IMR-90 (cell line): ENCODE measurements around the gene PLCH1. TPM values are rescaled to one million over a fixed set of nuclear protein-coding genes. Genes with fewer than 3 reads are reported as not detected.

ENCODE experiments used
- ATAC-seq: fragments of 200-7000 bp; cut with Tn5 transposase; 2 replicates; pipeline ENCODE4 v1.9.1; 2020; ENCODE audit warnings: low read depth, mild to moderate bottlenecking, moderate library complexity
- BruUV-seq: library from RNA; stranded (reverse); fragments of 400-500 nt; replicated peaks from 2 replicates; lab custom pipeline; 2021; lab: Mats Ljungman, UMichigan
- CTCF ChIA-PET: fragments of 300-600 bp; formaldehyde crosslinking; extraction: SDS; loops from one replicate; lab custom pipeline; 2021; ENCODE audit warnings: antibody characterized with exemption; lab: Yijun Ruan, JAX
- POLR2A ChIA-PET: fragments of 300-600 bp; sonication (Branson Sonifier 250); formaldehyde crosslinking; loops from one replicate; lab custom pipeline; 2022; ENCODE audit warnings: antibody characterized with exemption; ENCODE audit not compliant: unreplicated experiment; lab: Charles Lee
- DNase-seq: peaks from one replicate; pipeline ENCODE4 v3.0.0; 2013
- H2AFZ ChIP-seq: replicated peaks from 2 replicates; pipeline ENCODE3; 2013; ENCODE audit warnings: low read length, mild to moderate bottlenecking; ENCODE audit not compliant: poor library complexity
- H2AK5ac ChIP-seq: 2 replicates; pipeline ENCODE4 v1.6.1; 2013; ENCODE audit warnings: low read depth, low read length, inconsistent platforms
- H2AK9ac ChIP-seq: replicated peaks from 2 replicates; pipeline ENCODE3; 2013; ENCODE audit warnings: mild to moderate bottlenecking, low read depth, low read length, moderate library complexity; ENCODE audit not compliant: poor library complexity
- H2BK120ac ChIP-seq: 2 replicates; pipeline ENCODE4 v1.6.1; 2013; ENCODE audit warnings: low read depth, low read length, inconsistent platforms
- H2BK15ac ChIP-seq: 3 replicates; pipeline ENCODE4 v1.6.1; 2013; ENCODE audit warnings: low read depth, low read length, inconsistent platforms
- H2BK20ac ChIP-seq: 2 replicates; pipeline ENCODE4 v1.6.1; 2013; ENCODE audit warnings: low read depth, mild to moderate bottlenecking, inconsistent platforms, low read length, moderate library complexity
- H2BK5ac ChIP-seq: 2 replicates; pipeline ENCODE4 v1.6.1; 2013; ENCODE audit warnings: mild to moderate bottlenecking, low read depth, low read length, inconsistent platforms; ENCODE audit not compliant: poor library complexity, severe bottlenecking
- H3K14ac ChIP-seq: replicated peaks from 2 replicates; pipeline ENCODE4 v1.6.1; 2013; ENCODE audit warnings: low read depth, low read length, inconsistent platforms
- H3K18ac ChIP-seq: 2 replicates; pipeline ENCODE4 v1.6.1; 2013; ENCODE audit warnings: low read depth, low read length, control low read depth
- H3K23ac ChIP-seq: 2 replicates; pipeline ENCODE4 v1.6.1; 2013; ENCODE audit warnings: low read depth, low read length, inconsistent platforms
- H3K27ac ChIP-seq: 2 replicates; pipeline ENCODE4 v1.5.1; 2013; ENCODE audit warnings: mild to moderate bottlenecking, control low read depth, low read length; ENCODE audit not compliant: insufficient read depth
- H3K27me3 ChIP-seq: 2 replicates; pipeline ENCODE4 v1.6.1; 2013; ENCODE audit warnings: low read length; ENCODE audit not compliant: control insufficient read depth, insufficient read depth
- H3K36me3 ChIP-seq: 2 replicates; pipeline ENCODE4 v1.6.1; 2013; ENCODE audit warnings: low read length, mixed read lengths; ENCODE audit not compliant: control insufficient read depth, insufficient read depth
- H3K4ac ChIP-seq: 2 replicates; pipeline ENCODE4 v1.6.1; 2013; ENCODE audit warnings: low read depth, low read length, inconsistent platforms
- H3K4me1 ChIP-seq: 2 replicates; pipeline ENCODE4 v1.6.1; 2013; ENCODE audit warnings: low read length, mixed read lengths; ENCODE audit not compliant: control insufficient read depth, insufficient read depth
- H3K4me2 ChIP-seq: 2 replicates; pipeline ENCODE4 v1.6.1; 2013; ENCODE audit warnings: low read depth, mild to moderate bottlenecking, control low read depth, low read length, moderate library complexity
- H3K4me3 ChIP-seq: 2 replicates; pipeline ENCODE4 v1.5.1; 2013; ENCODE audit warnings: low read depth, mild to moderate bottlenecking, control low read depth, low read length, moderate library complexity; ENCODE audit not compliant: insufficient read depth
- H3K56ac ChIP-seq: 2 replicates; pipeline ENCODE4 v1.6.1; 2013; ENCODE audit warnings: low read length, inconsistent platforms; ENCODE audit not compliant: insufficient read depth; ENCODE audit errors: extremely low read depth
- H3K79me1 ChIP-seq, 2 experiments: 2 replicates each; pipeline ENCODE4 v1.6.1; 2013; ENCODE audit warnings: low read length in 2 of 2, inconsistent platforms in 1 of 2, low read depth in 1 of 2
- H3K9ac ChIP-seq: 2 replicates; pipeline ENCODE4 v1.6.1; 2013; ENCODE audit warnings: low read depth, low read length, control low read depth
- H3K9me1 ChIP-seq: 2 replicates; pipeline ENCODE4 v1.6.1; 2013; ENCODE audit warnings: low read length, inconsistent platforms; ENCODE audit not compliant: insufficient read depth
- H3K9me3 ChIP-seq: 2 replicates; pipeline ENCODE4 v1.6.1; 2013; ENCODE audit warnings: low read length; ENCODE audit not compliant: control insufficient read depth, insufficient read depth
- H4K20me1 ChIP-seq: 2 replicates; pipeline ENCODE4 v1.6.1; 2013; ENCODE audit warnings: low read length, inconsistent platforms; ENCODE audit not compliant: insufficient read depth
- H4K5ac ChIP-seq: 2 replicates; pipeline ENCODE4 v1.6.1; 2013; ENCODE audit warnings: mild to moderate bottlenecking, low read depth, low read length, control low read depth
- H4K8ac ChIP-seq, 2 experiments: 2 replicates each; pipeline ENCODE4 v1.6.1; 2013; ENCODE audit warnings: low read depth in 2 of 2, low read length in 2 of 2, control low read depth in 1 of 2, inconsistent platforms in 1 of 2
- H4K91ac ChIP-seq: 2 replicates; pipeline ENCODE4 v1.6.1; 2013; ENCODE audit warnings: low read depth, low read length, inconsistent platforms; ENCODE audit not compliant: insufficient read depth
- BHLHE40 ChIP-seq: fragments of 150-350 bp; IDR thresholded peaks from 2 replicates; pipeline ENCODE4 v1.6.1; 2016; ENCODE audit warnings: mild to moderate bottlenecking, low read depth, low read length
- CEBPB ChIP-seq: IDR thresholded peaks from 2 replicates; pipeline ENCODE4 v1.6.1; 2012; ENCODE audit warnings: low read depth, low read length, improper control_type of control experiment
- CHD1 ChIP-seq: IDR thresholded peaks from 2 replicates; pipeline ENCODE4 v1.6.1; 2012; ENCODE audit warnings: low read depth, low read length, improper control_type of control experiment
- CTCF ChIP-seq: conservative IDR thresholded peaks from 2 replicates; pipeline ENCODE4 v1.5.1; 2012; ENCODE audit warnings: mild to moderate bottlenecking, low read depth, low read length, improper control_type of control experiment
- ELK1 ChIP-seq: fragments of 150-350 bp; IDR thresholded peaks from 2 replicates; pipeline ENCODE4 v1.6.1; 2016; ENCODE audit warnings: low read depth, mild to moderate bottlenecking, low read length, moderate library complexity, borderline replicate concordance
- FOS ChIP-seq: fragments of 150-350 bp; IDR thresholded peaks from 2 replicates; pipeline ENCODE4 v1.6.1; 2016; ENCODE audit warnings: low read depth, low read length
- MAFK ChIP-seq: IDR thresholded peaks from 2 replicates; pipeline ENCODE4 v1.6.1; 2012; ENCODE audit warnings: low read depth, low read length, improper control_type of control experiment
- MAZ ChIP-seq: IDR thresholded peaks from 2 replicates; pipeline ENCODE4 v1.6.1; 2012; ENCODE audit warnings: low read depth, mild to moderate bottlenecking, low read length, improper control_type of control experiment, moderate library complexity, borderline replicate concordance
- MXI1 ChIP-seq: IDR thresholded peaks from 2 replicates; pipeline ENCODE4 v1.6.1; 2012; ENCODE audit warnings: low read depth, mild to moderate bottlenecking, low read length, moderate library complexity, borderline replicate concordance
- NFE2L2 ChIP-seq: fragments of 150-350 bp; IDR thresholded peaks from 2 replicates; pipeline ENCODE4 v1.6.1; 2016; ENCODE audit warnings: low read depth, mild to moderate bottlenecking, low read length
- POLR2A ChIP-seq: IDR thresholded peaks from 2 replicates; pipeline ENCODE4 v1.6.1; 2012; ENCODE audit warnings: mild to moderate bottlenecking, low read depth, low read length
- RAD21 ChIP-seq: IDR thresholded peaks from 2 replicates; pipeline ENCODE4 v1.6.1; 2012; ENCODE audit warnings: low read length, improper control_type of control experiment
- RCOR1 ChIP-seq: IDR thresholded peaks from 2 replicates; pipeline ENCODE4 v1.6.1; 2012; ENCODE audit warnings: mild to moderate bottlenecking, low read length, improper control_type of control experiment; ENCODE audit not compliant: insufficient replicate concordance
- RFX5 ChIP-seq: IDR thresholded peaks from 2 replicates; pipeline ENCODE4 v1.8.0; 2012; ENCODE audit warnings: low read depth, mild to moderate bottlenecking, low read length, moderate library complexity
- SMC3 ChIP-seq: fragments of 150-350 bp; IDR thresholded peaks from 2 replicates; pipeline ENCODE4 v1.6.1; 2016; ENCODE audit warnings: low read depth, mild to moderate bottlenecking, antibody characterized with exemption, low read length, moderate library complexity
- USF2 ChIP-seq: fragments of 150-350 bp; IDR thresholded peaks from 2 replicates; pipeline ENCODE4 v1.6.1; 2017; ENCODE audit warnings: mild to moderate bottlenecking, antibody characterized with exemption, low read length, low read depth
- WGBS, 2 experiments: methylation state at CpG; one replicate each; pipeline versions ENCODE4 v1.1.5 to v1.1.7; 2013; ENCODE audit warnings: missing lambda C conversion rate in 2 of 2; ENCODE audit not compliant: insufficient read length in 1 of 2; ENCODE audit errors: extremely low coverage in 2 of 2; 5-methylcytosine and 5-hydroxymethylcytosine counted together
- dilution Hi-C: fragments of 300-500 bp; cut with HindIII; formaldehyde crosslinking; loops from one replicate; pipeline ENCODE4 v1.14.3; 2018; ENCODE audit warnings: low sequenced_read_pairs; ENCODE audit not compliant: unreplicated experiment
- in situ Hi-C: fragments of 300-500 bp; cut with MboI; formaldehyde crosslinking; loops from 3 replicates; pipeline ENCODE4 v1.14.3; 2019; ENCODE audit warnings: low sequenced_read_pairs, inconsistent platforms, mixed read lengths
- intact Hi-C: fragments of 100-400 bp; cut with micrococcal nuclease; formaldehyde crosslinking; loops from 2 replicates; pipeline ENCODE4 v1.10.0; 2022
- polyA plus RNA-seq, 3 experiments: library from polyadenylated mRNA; depleted of rRNA; stranded (reverse); fragments of >200 nt; gene quantifications; 2 replicates each; pipeline ENCODE4 v1.2.3, GENCODE V29; 2012; ENCODE audit warnings: low replicate concordance in 1 of 3
- total RNA-seq: library from RNA; depleted of rRNA; stranded (reverse); fragments of >200 nt; gene quantifications from 2 replicates; pipeline ENCODE4 v1.2.3, GENCODE V29; 2012

PLCH1 gene
- total and polyA plus RNA-seq, 2 of the 4 experiments (the other 2 are of a cell fraction): not detected

- no peak overlapping the region for H4K91ac ChIP-seq
- H3K9me3 ChIP-seq: no peaks in the 10 kb centered on the region
- no peak for TF ChIP-seq CTCF
- TF ChIP-seq RFX5: no peak
- no peak for TF ChIP-seq RAD21
- TF ChIP-seq ELK1: no peak
- no peak for TF ChIP-seq BHLHE40
- no peak for TF ChIP-seq SMC3
- TF ChIP-seq RCOR1: no peak
- no peak for TF ChIP-seq MXI1
- TF ChIP-seq USF2: no peak
- TF ChIP-seq NFE2L2: no peak
- no peak for TF ChIP-seq MAFK
- TF ChIP-seq POLR2A: no peak
- TF ChIP-seq MAZ: no peak
- TF ChIP-seq CEBPB: no peak
- TF ChIP-seq FOS: no peak
- TF ChIP-seq CHD1: no peak
- H2BK120ac ChIP-seq: no peak overlapping the region
- no peak overlapping the region for H3K27ac ChIP-seq
- H3K23ac ChIP-seq: no peak overlapping the region
- H3K4me1 ChIP-seq: peaks cover 3% of the 10 kb centered on the region
- intact Hi-C loops (no loop called here), dilution Hi-C loops (no loop called here), in situ Hi-C loops (no loop called here)
- H2BK20ac ChIP-seq: no peak overlapping the region
- H4K5ac ChIP-seq: no peak overlapping the region
- H4K8ac ChIP-seq: no peak overlapping the region
- peak overlapping the region; percentile 49; the same call in 1 of the 2 replicates for H3K4me2 ChIP-seq
- no peak overlapping the region for H2BK5ac ChIP-seq
- ATAC-seq (peak; percentile 71), DNase-seq (peak; percentile 12)
- H3K79me1 ChIP-seq: no peaks in the 10 kb centered on the region
- no peak overlapping the region for H3K4me3 ChIP-seq
- H3K9me1 ChIP-seq: no peaks in the 10 kb centered on the region
- H4K20me1 ChIP-seq: no peaks in the 10 kb centered on the region
- CTCF ChIA-PET: interaction anchor here (0.7 to 1.2 kb wide), 2 partner anchors 10 to 279 kb away, joined by 5 to 7 read pairs; no protein-coding TSS in a partner anchor
- BruUV-seq: no TSS peak
- H3K56ac ChIP-seq: no peak overlapping the region
- no CpG with 5 or more reads among the region's 2 CpGs for WGBS, 2 experiments
- H3K27me3 ChIP-seq: no peaks in the 10 kb centered on the region; the same call in 1 of the 2 replicates
- H2AFZ ChIP-seq: no peak overlapping the region
- POLR2A ChIA-PET: no interaction called here
- H3K14ac ChIP-seq: no peak overlapping the region
- no peak overlapping the region for H2AK5ac ChIP-seq
- H3K18ac ChIP-seq: no peak overlapping the region
- H3K9ac ChIP-seq: no peak overlapping the region
- H2AK9ac ChIP-seq: no peak overlapping the region
- no peak overlapping the region for H3K4ac ChIP-seq
- no peak overlapping the region for H2BK15ac ChIP-seq
- no peaks in the 10 kb centered on the region for H3K36me3 ChIP-seq
Measured at GRCh38 chr3:155391551-155391958, 353.3 kb downstream of the PLCH1 start.
